IMR-90 (cell line): ENCODE results near the gene RAD51C. TPM values are rescaled to one million over a fixed set of nuclear protein-coding genes. Genes with fewer than 3 reads are reported as not detected.

Experiments used
- ATAC-seq: fragments of 200-7000 bp; cut with Tn5 transposase; 2 replicates; pipeline ENCODE4 v1.9.1; 2020; ENCODE audit warnings: low read depth, mild to moderate bottlenecking, moderate library complexity
- BruUV-seq: library from RNA; stranded (reverse); fragments of 400-500 nt; replicated peaks from 2 replicates; lab custom pipeline; 2021; lab: Mats Ljungman, UMichigan
- CTCF ChIA-PET: fragments of 300-600 bp; formaldehyde crosslinking; extraction: SDS; loops from one replicate; lab custom pipeline; 2021; ENCODE audit warnings: antibody characterized with exemption; lab: Yijun Ruan, JAX
- POLR2A ChIA-PET: fragments of 300-600 bp; sonication (Branson Sonifier 250); formaldehyde crosslinking; loops from one replicate; lab custom pipeline; 2022; ENCODE audit warnings: antibody characterized with exemption; ENCODE audit not compliant: unreplicated experiment; lab: Charles Lee
- DNase-seq: peaks from one replicate; pipeline ENCODE4 v3.0.0; 2013
- H2AFZ ChIP-seq: replicated peaks from 2 replicates; pipeline ENCODE3; 2013; ENCODE audit warnings: low read length, mild to moderate bottlenecking; ENCODE audit not compliant: poor library complexity
- H2AK5ac ChIP-seq: 2 replicates; pipeline ENCODE4 v1.6.1; 2013; ENCODE audit warnings: low read depth, low read length, inconsistent platforms
- H2AK9ac ChIP-seq: replicated peaks from 2 replicates; pipeline ENCODE3; 2013; ENCODE audit warnings: mild to moderate bottlenecking, low read depth, low read length, moderate library complexity; ENCODE audit not compliant: poor library complexity
- H2BK120ac ChIP-seq: 2 replicates; pipeline ENCODE4 v1.6.1; 2013; ENCODE audit warnings: low read depth, low read length, inconsistent platforms
- H2BK15ac ChIP-seq: 3 replicates; pipeline ENCODE4 v1.6.1; 2013; ENCODE audit warnings: low read depth, low read length, inconsistent platforms
- H2BK20ac ChIP-seq: 2 replicates; pipeline ENCODE4 v1.6.1; 2013; ENCODE audit warnings: low read depth, mild to moderate bottlenecking, inconsistent platforms, low read length, moderate library complexity
- H2BK5ac ChIP-seq: 2 replicates; pipeline ENCODE4 v1.6.1; 2013; ENCODE audit warnings: mild to moderate bottlenecking, low read depth, low read length, inconsistent platforms; ENCODE audit not compliant: poor library complexity, severe bottlenecking
- H3K14ac ChIP-seq: replicated peaks from 2 replicates; pipeline ENCODE4 v1.6.1; 2013; ENCODE audit warnings: low read depth, low read length, inconsistent platforms
- H3K18ac ChIP-seq: 2 replicates; pipeline ENCODE4 v1.6.1; 2013; ENCODE audit warnings: low read depth, low read length, control low read depth
- H3K23ac ChIP-seq: 2 replicates; pipeline ENCODE4 v1.6.1; 2013; ENCODE audit warnings: low read depth, low read length, inconsistent platforms
- H3K27ac ChIP-seq: 2 replicates; pipeline ENCODE4 v1.5.1; 2013; ENCODE audit warnings: mild to moderate bottlenecking, control low read depth, low read length; ENCODE audit not compliant: insufficient read depth
- H3K27me3 ChIP-seq: 2 replicates; pipeline ENCODE4 v1.6.1; 2013; ENCODE audit warnings: low read length; ENCODE audit not compliant: control insufficient read depth, insufficient read depth
- H3K36me3 ChIP-seq: 2 replicates; pipeline ENCODE4 v1.6.1; 2013; ENCODE audit warnings: low read length, mixed read lengths; ENCODE audit not compliant: control insufficient read depth, insufficient read depth
- H3K4ac ChIP-seq: 2 replicates; pipeline ENCODE4 v1.6.1; 2013; ENCODE audit warnings: low read depth, low read length, inconsistent platforms
- H3K4me1 ChIP-seq: 2 replicates; pipeline ENCODE4 v1.6.1; 2013; ENCODE audit warnings: low read length, mixed read lengths; ENCODE audit not compliant: control insufficient read depth, insufficient read depth
- H3K4me2 ChIP-seq: 2 replicates; pipeline ENCODE4 v1.6.1; 2013; ENCODE audit warnings: low read depth, mild to moderate bottlenecking, control low read depth, low read length, moderate library complexity
- H3K4me3 ChIP-seq: 2 replicates; pipeline ENCODE4 v1.5.1; 2013; ENCODE audit warnings: low read depth, mild to moderate bottlenecking, control low read depth, low read length, moderate library complexity; ENCODE audit not compliant: insufficient read depth
- H3K56ac ChIP-seq: 2 replicates; pipeline ENCODE4 v1.6.1; 2013; ENCODE audit warnings: low read length, inconsistent platforms; ENCODE audit not compliant: insufficient read depth; ENCODE audit errors: extremely low read depth
- H3K79me1 ChIP-seq, 2 experiments: 2 replicates each; pipeline ENCODE4 v1.6.1; 2013; ENCODE audit warnings: low read length in 2 of 2, inconsistent platforms in 1 of 2, low read depth in 1 of 2
- H3K9ac ChIP-seq: 2 replicates; pipeline ENCODE4 v1.6.1; 2013; ENCODE audit warnings: low read depth, low read length, control low read depth
- H3K9me1 ChIP-seq: 2 replicates; pipeline ENCODE4 v1.6.1; 2013; ENCODE audit warnings: low read length, inconsistent platforms; ENCODE audit not compliant: insufficient read depth
- H3K9me3 ChIP-seq: 2 replicates; pipeline ENCODE4 v1.6.1; 2013; ENCODE audit warnings: low read length; ENCODE audit not compliant: control insufficient read depth, insufficient read depth
- H4K20me1 ChIP-seq: 2 replicates; pipeline ENCODE4 v1.6.1; 2013; ENCODE audit warnings: low read length, inconsistent platforms; ENCODE audit not compliant: insufficient read depth
- H4K5ac ChIP-seq: 2 replicates; pipeline ENCODE4 v1.6.1; 2013; ENCODE audit warnings: mild to moderate bottlenecking, low read depth, low read length, control low read depth
- H4K8ac ChIP-seq, 2 experiments: 2 replicates each; pipeline ENCODE4 v1.6.1; 2013; ENCODE audit warnings: low read depth in 2 of 2, low read length in 2 of 2, control low read depth in 1 of 2, inconsistent platforms in 1 of 2
- H4K91ac ChIP-seq: 2 replicates; pipeline ENCODE4 v1.6.1; 2013; ENCODE audit warnings: low read depth, low read length, inconsistent platforms; ENCODE audit not compliant: insufficient read depth
- BHLHE40 ChIP-seq: fragments of 150-350 bp; IDR thresholded peaks from 2 replicates; pipeline ENCODE4 v1.6.1; 2016; ENCODE audit warnings: mild to moderate bottlenecking, low read depth, low read length
- CHD1 ChIP-seq: IDR thresholded peaks from 2 replicates; pipeline ENCODE4 v1.6.1; 2012; ENCODE audit warnings: low read depth, low read length, improper control_type of control experiment
- CTCF ChIP-seq: conservative IDR thresholded peaks from 2 replicates; pipeline ENCODE4 v1.5.1; 2012; ENCODE audit warnings: mild to moderate bottlenecking, low read depth, low read length, improper control_type of control experiment
- FOS ChIP-seq: fragments of 150-350 bp; IDR thresholded peaks from 2 replicates; pipeline ENCODE4 v1.6.1; 2016; ENCODE audit warnings: low read depth, low read length
- MAFK ChIP-seq: IDR thresholded peaks from 2 replicates; pipeline ENCODE4 v1.6.1; 2012; ENCODE audit warnings: low read depth, low read length, improper control_type of control experiment
- MAZ ChIP-seq: IDR thresholded peaks from 2 replicates; pipeline ENCODE4 v1.6.1; 2012; ENCODE audit warnings: low read depth, mild to moderate bottlenecking, low read length, improper control_type of control experiment, moderate library complexity, borderline replicate concordance
- RAD21 ChIP-seq: IDR thresholded peaks from 2 replicates; pipeline ENCODE4 v1.6.1; 2012; ENCODE audit warnings: low read length, improper control_type of control experiment
- RFX5 ChIP-seq: IDR thresholded peaks from 2 replicates; pipeline ENCODE4 v1.8.0; 2012; ENCODE audit warnings: low read depth, mild to moderate bottlenecking, low read length, moderate library complexity
- SMC3 ChIP-seq: fragments of 150-350 bp; IDR thresholded peaks from 2 replicates; pipeline ENCODE4 v1.6.1; 2016; ENCODE audit warnings: low read depth, mild to moderate bottlenecking, antibody characterized with exemption, low read length, moderate library complexity
- WGBS, 2 experiments: methylation state at CpG; one replicate each; pipeline versions ENCODE4 v1.1.5 to v1.1.7; 2013; ENCODE audit warnings: missing lambda C conversion rate in 2 of 2; ENCODE audit not compliant: insufficient read length in 1 of 2; ENCODE audit errors: extremely low coverage in 2 of 2; 5-methylcytosine and 5-hydroxymethylcytosine counted together
- dilution Hi-C: fragments of 300-500 bp; cut with HindIII; formaldehyde crosslinking; loops from one replicate; pipeline ENCODE4 v1.14.3; 2018; ENCODE audit warnings: low sequenced_read_pairs; ENCODE audit not compliant: unreplicated experiment
- in situ Hi-C: fragments of 300-500 bp; cut with MboI; formaldehyde crosslinking; loops from 3 replicates; pipeline ENCODE4 v1.14.3; 2019; ENCODE audit warnings: low sequenced_read_pairs, inconsistent platforms, mixed read lengths
- intact Hi-C: fragments of 100-400 bp; cut with micrococcal nuclease; formaldehyde crosslinking; loops from 2 replicates; pipeline ENCODE4 v1.10.0; 2022
- polyA plus RNA-seq, 3 experiments: library from polyadenylated mRNA; depleted of rRNA; stranded (reverse); fragments of >200 nt; gene quantifications; 2 replicates each; pipeline ENCODE4 v1.2.3, GENCODE V29; 2012; ENCODE audit warnings: low replicate concordance in 1 of 3
- total RNA-seq: library from RNA; depleted of rRNA; stranded (reverse); fragments of >200 nt; gene quantifications from 2 replicates; pipeline ENCODE4 v1.2.3, GENCODE V29; 2012

RAD51C gene
- total and polyA plus RNA-seq, 2 of the 4 experiments (the other 2 are of a cell fraction) = 21.1 to 28.3 TPM

GRCh38 chr17:58691701-58692238 lies 632 bp upstream of the RAD51C start, which contains the start of gene TEX14:
Gene TEX14 (minus strand): TSS chr17:58692045. CDS start chr17:58652001, 40,044 bp downstream.
- Histone ChIP-seq H3K36me3 (no peaks in the 10 kb centered on the region), H4K5ac (peak within 1 kb of the TSS; percentile 96), H4K20me1 (no peaks in the 10 kb centered on the region), H2AFZ (peak within 1 kb of the TSS; percentile 99), H3K27me3 (no peaks in the 10 kb centered on the region), H3K9me1 (peaks cover 2% of the 10 kb centered on the region; the same call in 1 of the 2 replicates), H3K79me1 (peaks cover 9 to 32% of the 10 kb centered on the region in 2 experiments), H4K91ac (peak within 1 kb of the TSS; percentile 91), H2BK15ac (peak within 1 kb of the TSS; percentile 63; the same call in 1 of the 3 replicates), H2BK20ac (no peak within 1 kb of the TSS; the same call in 1 of the 2 replicates), H3K14ac (peak within 1 kb of the TSS; percentile 97), H3K4me1 (peaks cover 3% of the 10 kb centered on the region), H2BK120ac (peak within 1 kb of the TSS; percentile 75), H3K18ac (peak within 1 kb of the TSS; percentile 53), H4K8ac (peak within 1 kb of the TSS; percentile 100), H3K9me3 (no peaks in the 10 kb centered on the region; the same call in 1 of the 2 replicates), H3K9ac (peak within 1 kb of the TSS; percentile 65), H2AK9ac (peak within 1 kb of the TSS; percentile 71), H3K27ac (peak within 1 kb of the TSS; percentile 67), H3K23ac (peak within 1 kb of the TSS; percentile 85), H2BK5ac (peak within 1 kb of the TSS; percentile 66), H3K56ac (peak within 1 kb of the TSS; percentile 82), H3K4me3 (peak within 1 kb of the TSS; percentile 93), H3K4ac (peak within 1 kb of the TSS; percentile 95), H2AK5ac (peak within 1 kb of the TSS; percentile 89), H3K4me2 (peak within 1 kb of the TSS; percentile 78)
- dilution Hi-C loops = no loop called here
- ChIA-PET POLR2A (interaction anchor here (0.5 kb wide), 1 partner anchor 32 kb away, joined by 3 read pairs; no protein-coding TSS in a partner anchor), CTCF (interaction anchor here (0.5 to 1.0 kb wide), 3 partner anchors 19 to 1007 kb away, joined by 3 to 4 read pairs (median 3); no protein-coding TSS in a partner anchor)
- no peak for DNase-seq
- intact Hi-C loops = loop anchor here (1.0 to 5.0 kb wide), 3 partner anchors 59 to 173 kb away; no protein-coding TSS in a partner anchor
- no peak for TF ChIP-seq MAFK
- TF ChIP-seq FOS = no peak
- TF ChIP-seq SMC3 = no peak
- no peak for TF ChIP-seq CHD1
- TF ChIP-seq RFX5 = no peak
- TF ChIP-seq RAD21 = no peak
- TF ChIP-seq CTCF = no peak
- TF ChIP-seq BHLHE40 = no peak
- no peak for TF ChIP-seq MAZ
- no TSS peak for BruUV-seq
- no peak for ATAC-seq
- in situ Hi-C loops = no loop called here
- WGBS, 2 experiments = no CpG with 5 or more reads among the region's 19 CpGs
